Measurements from ENCODE around the gene PSMD2.

- TF ChIP-seq CTCF (IDR thresholded peaks at IDR 0.05; ENCODE audit: insufficient read depth, low read length, poor library complexity, severe bottlenecking) (no peak), EZH2phosphoT487 (conservative IDR thresholded peaks at IDR 0.05; ENCODE audit: low read length) (no peak)
Measured at GRCh38 chr3:184275381-184275701, 23.7 kb upstream of the PSMD2 start.
